Mammary epithelial cell (primary cell): ENCODE measurements around the gene TRIM66.

ENCODE experiments used
- EZH2 ChIP-seq: IDR thresholded peaks from 2 replicates; pipeline ENCODE4 v1.6.1; 2012; ENCODE audit warnings: low read length, inconsistent platforms, borderline replicate concordance
- TF ChIP-seq, protein P1 (sequence below), 2 donors: IDR thresholded peaks in 1 of 2; conservative IDR thresholded peaks in 1 of 2; 2 replicates each; pipeline ENCODE4 v1.5.1; 2011 to 2012; ENCODE audit warnings: inconsistent platforms in 2 of 2, low read length in 2 of 2, mild to moderate bottlenecking in 2 of 2, control low read depth in 1 of 2, low read depth in 1 of 2; ENCODE audit not compliant: insufficient read depth in 1 of 2; ENCODE audit errors: extremely low read depth in 1 of 2

DNA sequence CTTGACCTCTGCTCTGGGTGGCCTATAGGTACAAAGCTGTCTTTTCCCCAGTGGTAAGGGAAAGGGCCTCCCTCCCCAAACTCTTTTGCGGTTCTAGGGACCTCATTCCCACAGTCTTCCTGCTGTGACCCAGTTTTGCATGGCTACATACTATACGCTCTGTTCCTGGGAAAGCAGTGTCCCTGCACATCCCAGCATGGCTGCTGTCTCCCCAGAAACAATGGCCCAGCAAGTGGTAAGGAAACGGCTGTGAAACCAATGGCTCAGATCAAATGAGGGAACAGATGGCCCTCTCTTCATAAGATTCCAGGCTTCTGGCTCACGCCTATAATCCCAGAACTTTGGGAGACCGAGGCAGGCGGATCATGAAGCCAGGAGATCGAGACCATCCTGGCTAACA, 41.2 kb upstream of the TRIM66 start:
- TF ChIP-seq EZH2 = no peak
- TF ChIP-seq, protein P1, sequence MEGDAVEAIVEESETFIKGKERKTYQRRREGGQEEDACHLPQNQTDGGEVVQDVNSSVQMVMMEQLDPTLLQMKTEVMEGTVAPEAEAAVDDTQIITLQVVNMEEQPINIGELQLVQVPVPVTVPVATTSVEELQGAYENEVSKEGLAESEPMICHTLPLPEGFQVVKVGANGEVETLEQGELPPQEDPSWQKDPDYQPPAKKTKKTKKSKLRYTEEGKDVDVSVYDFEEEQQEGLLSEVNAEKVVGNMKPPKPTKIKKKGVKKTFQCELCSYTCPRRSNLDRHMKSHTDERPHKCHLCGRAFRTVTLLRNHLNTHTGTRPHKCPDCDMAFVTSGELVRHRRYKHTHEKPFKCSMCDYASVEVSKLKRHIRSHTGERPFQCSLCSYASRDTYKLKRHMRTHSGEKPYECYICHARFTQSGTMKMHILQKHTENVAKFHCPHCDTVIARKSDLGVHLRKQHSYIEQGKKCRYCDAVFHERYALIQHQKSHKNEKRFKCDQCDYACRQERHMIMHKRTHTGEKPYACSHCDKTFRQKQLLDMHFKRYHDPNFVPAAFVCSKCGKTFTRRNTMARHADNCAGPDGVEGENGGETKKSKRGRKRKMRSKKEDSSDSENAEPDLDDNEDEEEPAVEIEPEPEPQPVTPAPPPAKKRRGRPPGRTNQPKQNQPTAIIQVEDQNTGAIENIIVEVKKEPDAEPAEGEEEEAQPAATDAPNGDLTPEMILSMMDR (conservative IDR thresholded peaks at IDR 0.05 in 1 of 2, IDR thresholded peaks at IDR 0.05 in 1 of 2; ENCODE audit: extremely low read depth in 1 of 2, insufficient read depth in 1 of 2, low read depth in 1 of 2, low read length in 2 of 2) = no peak
